H1 (cell line): ENCODE data around the gene LPCAT3. TPM values are rescaled to one million over a fixed set of nuclear protein-coding genes. Genes with fewer than 3 reads are reported as not detected.

Experiments used
- CTCF ChIA-PET: fragments of 300-600 bp; sonication (Branson Sonifier 250); formaldehyde crosslinking; loops from one replicate; lab custom pipeline; 2021; ENCODE audit not compliant: partially characterized antibody; lab: Charles Lee
- POLR2A ChIA-PET: fragments of 300-600 bp; sonication (Branson Sonifier 250); formaldehyde crosslinking; loops from one replicate; lab custom pipeline; 2021; ENCODE audit warnings: inconsistent platforms; ENCODE audit not compliant: partially characterized antibody; lab: Charles Lee
- DNase-seq, 2 experiments: peaks; one replicate each; pipeline versions ENCODE4 v3.0.0 to v3.0.0-alpha.2; 2010 to 2022; ENCODE audit warnings: low spot score in 2 of 2, low read depth in 1 of 2, mixed read lengths in 1 of 2
- FAIRE-seq: peaks from 2 replicates; lab custom pipeline; 2011; peaks lifted over from hg19 to GRCh38; lab: Jason Lieb, UNC
- H2AFZ ChIP-seq: 2 replicates; pipeline ENCODE4 v1.8.1; 2012; ENCODE audit warnings: low read length, inconsistent platforms
- H2AK5ac ChIP-seq: 2 replicates; pipeline ENCODE4 v1.6.1; 2013; ENCODE audit warnings: low read depth, low read length
- H2BK120ac ChIP-seq: replicated peaks from 2 replicates; pipeline ENCODE3; 2013; ENCODE audit warnings: low read depth, low read length, inconsistent platforms
- H2BK12ac ChIP-seq: 2 replicates; pipeline ENCODE4 v1.6.1; 2013; ENCODE audit warnings: low read depth, low read length
- H2BK15ac ChIP-seq: 2 replicates; pipeline ENCODE4 v1.6.1; 2013; ENCODE audit warnings: low read length
- H2BK20ac ChIP-seq: 2 replicates; pipeline ENCODE4 v1.6.1; 2013; ENCODE audit warnings: low read length
- H2BK5ac ChIP-seq: 2 replicates; pipeline ENCODE4 v1.6.1; 2013; ENCODE audit warnings: low read depth, low read length
- H3K14ac ChIP-seq: 2 replicates; pipeline ENCODE4 v1.6.1; 2013; ENCODE audit warnings: inconsistent platforms; ENCODE audit not compliant: insufficient read length
- H3K18ac ChIP-seq: 2 replicates; pipeline ENCODE4 v1.6.1; 2013; ENCODE audit warnings: low read length; ENCODE audit errors: extremely low read depth
- H3K23ac ChIP-seq: 2 replicates; pipeline ENCODE4 v1.6.1; 2013; ENCODE audit warnings: inconsistent platforms; ENCODE audit not compliant: insufficient read length
- H3K23me2 ChIP-seq: 2 replicates; pipeline ENCODE4 v1.6.1; 2013; ENCODE audit warnings: low read depth, low read length
- H3K27ac ChIP-seq: 2 replicates; pipeline ENCODE4 v1.6.1; 2011; ENCODE audit warnings: low read depth, low read length, inconsistent platforms
- H3K27me3 ChIP-seq, 4 experiments: replicated peaks in 1 of 4; 1 replicate in 1 of 4; 2 replicates in 3 of 4; pipeline versions ENCODE4 v1.6.1 to v1.8.1; 2011 to 2013; ENCODE audit warnings: low read length in 3 of 4, mild to moderate bottlenecking in 3 of 4, inconsistent platforms in 2 of 4, mixed read lengths in 2 of 4, moderate library complexity in 1 of 4; ENCODE audit not compliant: control insufficient read depth in 3 of 4, insufficient read depth in 3 of 4; ENCODE audit errors: extremely low read depth in 1 of 4
- H3K36me3 ChIP-seq, 4 experiments: 2 replicates each; pipeline versions ENCODE4 v1.6.1 to v1.8.1; 2011 to 2013; ENCODE audit warnings: mild to moderate bottlenecking in 4 of 4, low read length in 3 of 4, moderate library complexity in 2 of 4, control low read depth in 1 of 4, inconsistent platforms in 1 of 4; ENCODE audit not compliant: insufficient read depth in 4 of 4, control insufficient read depth in 2 of 4
- H3K4ac ChIP-seq: replicated peaks from 2 replicates; pipeline ENCODE3; 2013; ENCODE audit warnings: low read length, low read depth, mixed read lengths, inconsistent platforms; ENCODE audit not compliant: insufficient read length
- H3K4me1 ChIP-seq, 4 experiments: replicated peaks in 1 of 4; 1 replicate in 1 of 4; 2 replicates in 3 of 4; pipeline versions ENCODE4 v1.6.1 to v1.8.1; 2011 to 2013; ENCODE audit warnings: low read length in 3 of 4, inconsistent platforms in 2 of 4, mixed read lengths in 1 of 4; ENCODE audit not compliant: insufficient read depth in 4 of 4, control insufficient read depth in 3 of 4
- H3K4me2 ChIP-seq, 2 experiments: 2 replicates each; pipeline versions ENCODE4 v1.6.1 to v1.8.1; 2011 to 2013; ENCODE audit warnings: low read depth in 2 of 2, low read length in 2 of 2, control low read depth in 1 of 2, inconsistent platforms in 1 of 2, mild to moderate bottlenecking in 1 of 2; ENCODE audit not compliant: insufficient read depth in 1 of 2
- H3K4me3 ChIP-seq, 4 experiments: fragments of 200-600, 300-600 bp in 1 of 4; sonication (generic), shearing (Covaris generic), sonication (Bioruptor Twin) in 1 of 4; 2 replicates each; pipeline versions ENCODE4 v1.5.1 to v1.8.1; 2011 to 2016; ENCODE audit warnings: low read length in 4 of 4, low read depth in 3 of 4, control low read depth in 2 of 4, inconsistent platforms in 2 of 4, mild to moderate bottlenecking in 2 of 4, mixed read lengths in 1 of 4, moderate library complexity in 1 of 4; ENCODE audit not compliant: insufficient read depth in 2 of 4; ENCODE audit errors: extremely low read depth in 1 of 4
- H3K56ac ChIP-seq: replicated peaks from 2 replicates; pipeline ENCODE3; 2013; ENCODE audit warnings: low read depth, mild to moderate bottlenecking, mixed read lengths, low read length, inconsistent platforms; ENCODE audit not compliant: insufficient read length
- H3K79me1 ChIP-seq: 2 replicates; pipeline ENCODE4 v1.6.1; 2013; ENCODE audit warnings: low read depth, low read length, control low read depth
- H3K79me2 ChIP-seq, 2 experiments: 2 replicates each; pipeline versions ENCODE4 v1.6.1 to v1.8.1; 2012 to 2013; ENCODE audit warnings: low read length in 2 of 2, mild to moderate bottlenecking in 2 of 2, inconsistent platforms in 1 of 2; ENCODE audit not compliant: insufficient read depth in 2 of 2, control insufficient read depth in 1 of 2
- H3K9ac ChIP-seq, 4 experiments: replicated peaks in 1 of 4; 1 replicate in 1 of 4; 2 replicates in 3 of 4; pipeline versions ENCODE4 v1.6.1 to v1.8.1; 2011 to 2013; ENCODE audit warnings: low read depth in 3 of 4, low read length in 3 of 4, control low read depth in 2 of 4, mild to moderate bottlenecking in 2 of 4, moderate library complexity in 2 of 4, inconsistent platforms in 1 of 4; ENCODE audit errors: extremely low read depth in 1 of 4
- H3K9me3 ChIP-seq, 2 experiments: 2 replicates each; pipeline versions ENCODE4 v1.6.1 to v1.8.1; 2012 to 2013; ENCODE audit warnings: mild to moderate bottlenecking in 2 of 2, moderate library complexity in 2 of 2, control low read depth in 1 of 2, inconsistent platforms in 1 of 2, low read depth in 1 of 2, low read length in 1 of 2, mixed read lengths in 1 of 2; ENCODE audit not compliant: insufficient read depth in 2 of 2
- H4K20me1 ChIP-seq, 2 experiments: replicated peaks in 1 of 2; 2 replicates each; pipeline versions ENCODE3 to v1.8.1; 2011 to 2013; ENCODE audit warnings: inconsistent platforms in 2 of 2, low read length in 2 of 2, mild to moderate bottlenecking in 1 of 2; ENCODE audit not compliant: insufficient read depth in 2 of 2, control insufficient read depth in 1 of 2
- H4K5ac ChIP-seq: 2 replicates; pipeline ENCODE4 v1.6.1; 2013; ENCODE audit warnings: low read length, low read depth, mixed read lengths, inconsistent platforms; ENCODE audit not compliant: insufficient read length
- H4K8ac ChIP-seq: 2 replicates; pipeline ENCODE4 v1.8.0; 2013; ENCODE audit warnings: mild to moderate bottlenecking, moderate library complexity, low read length, inconsistent platforms; ENCODE audit not compliant: insufficient read depth; ENCODE audit errors: extremely low read depth
- H4K91ac ChIP-seq: replicated peaks from 2 replicates; pipeline ENCODE3; 2013; ENCODE audit warnings: low read length, mixed read lengths, inconsistent platforms; ENCODE audit not compliant: insufficient read length
- RBBP5 ChIP-seq: IDR thresholded peaks from 2 replicates; pipeline ENCODE4 v1.7.1; 2012; ENCODE audit warnings: low read depth, mild to moderate bottlenecking, inconsistent platforms, low read length, moderate library complexity, borderline replicate concordance
- SAP30 ChIP-seq: fragments of 300-600 bp; sonication (generic); IDR thresholded peaks from 2 replicates; pipeline ENCODE4 v1.7.1; 2012; ENCODE audit warnings: low read length, moderate library complexity, mild to moderate bottlenecking, inconsistent platforms; ENCODE audit not compliant: insufficient read depth, insufficient replicate concordance
- WGBS, 2 experiments: shearing (Covaris generic) in 1 of 2; methylation state at CpG; one replicate each; pipeline versions ENCODE4 v1.1.6 to v1.1.7; 2013 to 2015; ENCODE audit warnings: low lambda C conversion rate in 2 of 2, mixed read lengths in 2 of 2, inconsistent platforms in 1 of 2, low coverage in 1 of 2, missing lambda C conversion rate in 1 of 2; ENCODE audit not compliant: insufficient replicate concordance in 2 of 2, insufficient coverage in 1 of 2, insufficient read length in 1 of 2; ENCODE audit errors: extremely low coverage in 1 of 2, missing lambda C conversion rate in 1 of 2; 5-methylcytosine and 5-hydroxymethylcytosine counted together
- polyA plus RNA-seq, 7 experiments: library from polyadenylated mRNA; depleted of rRNA in 3 of 7; stranded (reverse) in 5 of 7; unstranded in 2 of 7; fragments of >200 nt in 5 of 7; fragments of 200-250 nt in 2 of 7; gene quantifications; 1 replicate in 5 of 7; 2 replicates in 1 of 7; 4 replicates in 1 of 7; pipeline versions ENCODE4 v1.2.1 to v1.2.3, GENCODE V29; 2011 to 2013; ENCODE audit warnings: missing spikeins in 2 of 7, mixed read lengths in 2 of 7
- total RNA-seq: library from RNA; stranded (reverse); fragmentation: NEBNext Ultra II Directional; extraction: Animal tissue kit (Norgen Biotek cat#: 25700); gene quantifications from 2 replicates; pipeline ENCODE4 v1.2.1, GENCODE V29; 2021
- TF ChIP-seq, protein P1 (sequence below): IDR thresholded peaks from 2 replicates; pipeline ENCODE4 v1.6.1; 2012; ENCODE audit warnings: inconsistent platforms

LPCAT3 gene
- total and polyA plus RNA-seq, 2 of the 8 experiments (the other 6 are each of a cell fraction or from before 2014, with no cell fraction given), result 55.8 to 70.4 TPM

DNA sequence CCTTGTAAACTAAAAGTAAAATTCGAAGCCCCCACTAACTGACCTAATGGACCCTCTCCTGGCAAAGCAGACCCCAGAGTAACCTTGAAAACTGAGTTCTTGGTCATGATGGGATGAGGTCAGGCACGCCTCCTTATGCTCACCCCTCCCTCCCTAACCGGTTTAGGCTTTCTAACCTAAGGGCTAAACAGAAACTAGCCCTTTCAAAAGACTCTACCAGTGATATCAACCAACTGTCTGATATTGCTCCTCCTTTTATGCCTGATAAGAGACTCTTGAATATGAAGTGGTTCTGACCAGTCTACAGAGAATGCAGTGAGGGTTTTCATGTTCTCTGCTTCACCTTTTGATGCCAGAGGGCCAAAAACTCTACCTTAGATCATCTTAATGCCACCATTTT lies 4.8 kb upstream of the LPCAT3 start:
- Histone ChIP-seq H3K79me1 (no peaks in the 10 kb centered on the region), H2BK5ac (no peak overlapping the region), H4K5ac (no peak overlapping the region), H3K4ac (no peak overlapping the region), H3K9me3 (no peaks in the 10 kb centered on the region), H3K27ac (no peak overlapping the region), H3K27me3 (no peaks in the 10 kb centered on the region), H3K23me2 (no peaks in the 10 kb centered on the region; the same call in 1 of the 2 replicates), H3K18ac (no peak overlapping the region), H2BK15ac (no peak overlapping the region), H3K4me2 (no peak overlapping the region), H3K14ac (no peak overlapping the region), H3K36me3 (no peaks in the 10 kb centered on the region), H2BK20ac (no peak overlapping the region), H2BK12ac (no peak overlapping the region), H2AFZ (no peak overlapping the region), H2BK120ac (no peak overlapping the region), H3K9ac (no peak overlapping the region), H4K20me1 (no peaks in the 10 kb centered on the region), H4K91ac (no peak overlapping the region), H2AK5ac (no peak overlapping the region), H3K79me2 (no peaks in the 10 kb centered on the region), H4K8ac (no peak overlapping the region), H3K23ac (no peak overlapping the region), H3K4me3 (no peak overlapping the region), H3K56ac (no peak overlapping the region), H3K4me1 (peaks cover 0 to 3% (median under 1%) of the 10 kb centered on the region in 4 experiments; a peak in 2 of 7 replicates)
- CTCF ChIA-PET, result interaction anchor here (0.8 to 1.3 kb wide), 3 partner anchors 10 to 89 kb away, joined by 3 to 5 read pairs (median 3); no protein-coding TSS in a partner anchor
- TF ChIP-seq SAP30 (no peak), RBBP5 (no peak)
- TF ChIP-seq, protein P1, sequence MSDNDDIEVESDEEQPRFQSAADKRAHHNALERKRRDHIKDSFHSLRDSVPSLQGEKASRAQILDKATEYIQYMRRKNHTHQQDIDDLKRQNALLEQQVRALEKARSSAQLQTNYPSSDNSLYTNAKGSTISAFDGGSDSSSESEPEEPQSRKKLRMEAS, result no peak
- POLR2A ChIA-PET, result interaction anchor here (1.2 kb wide), 1 partner anchor 57 kb away, joined by 3 read pairs; no protein-coding TSS in a partner anchor
- no peak for FAIRE-seq
- no peak for DNase-seq
- 90% methylated on average over 3 of the region's 3 CpGs; no CpG with 5 or more reads in 1 of the 2 experiments for WGBS, 2 experiments
